HepG2 (cell line): ENCODE measurements around the gene TFAP2E. TPM values are rescaled to one million over a fixed set of nuclear protein-coding genes. Genes with fewer than 3 reads are reported as not detected.

Experiments
- ATAC-seq: fragments of 200-7000 bp; cut with Tn5 transposase; 3 replicates; pipeline ENCODE4 v1.9.1; 2020; ENCODE audit warnings: mild to moderate bottlenecking, moderate library complexity
- BruUV-seq: library from RNA; stranded (reverse); fragments of 400-500 nt; replicated peaks from 2 replicates; lab custom pipeline; 2021; lab: Mats Ljungman, UMichigan
- CTCF ChIA-PET: fragments of 300-600 bp; formaldehyde crosslinking; extraction: SDS; loops from one replicate; lab custom pipeline; 2021; ENCODE audit warnings: low total read pairs, inconsistent platforms, low intra/inter-chr PET ratio; lab: Yijun Ruan, JAX
- POLR2A ChIA-PET: fragments of 350-600 bp; sonication (Branson Sonifier 250); formaldehyde crosslinking; loops from one replicate; lab custom pipeline; 2020; ENCODE audit warnings: antibody characterized with exemption, inconsistent platforms; lab: Yijun Ruan, JAX
- DNase-seq: peaks from one replicate; pipeline ENCODE4 v3.0.0-alpha.2; 2015; ENCODE audit warnings: low spot score
- FAIRE-seq: peaks from 3 replicates; lab custom pipeline; 2011; peaks lifted over from hg19 to GRCh38; lab: Jason Lieb, UNC
- H2AFZ ChIP-seq: one replicate; pipeline ENCODE4 v1.6.1; 2011; ENCODE audit warnings: low read length, inconsistent platforms
- H3K27ac ChIP-seq: fragments of 300-600 bp; 3 replicates; pipeline ENCODE4 v1.8.0; 2011; ENCODE audit warnings: mixed run types, mild to moderate bottlenecking, mixed read lengths, low read length, inconsistent platforms; ENCODE audit not compliant: insufficient read depth; ENCODE audit errors: extremely low read length
- H3K27me3 ChIP-seq, 2 experiments: fragments of 200-600 bp in 1 of 2; 2 replicates in 1 of 2; 3 replicates in 1 of 2; pipeline versions ENCODE4 v1.6.0 to v1.8.0; 2011; ENCODE audit warnings: low read length in 2 of 2, mild to moderate bottlenecking in 2 of 2, moderate library complexity in 2 of 2, inconsistent platforms in 1 of 2; ENCODE audit not compliant: insufficient read depth in 2 of 2, control insufficient read depth in 1 of 2
- H3K36me3 ChIP-seq, 2 experiments: fragments of 200-600 bp in 1 of 2; replicated peaks in 1 of 2; 2 replicates in 1 of 2; 3 replicates in 1 of 2; pipeline versions ENCODE4 v1.5.1 to v1.8.0; 2011; ENCODE audit warnings: low read length in 2 of 2, inconsistent platforms in 1 of 2; ENCODE audit not compliant: insufficient read depth in 2 of 2, control insufficient read depth in 1 of 2
- H3K4me1 ChIP-seq: 2 replicates; pipeline ENCODE4 v1.5.1; 2012; ENCODE audit warnings: low read length, inconsistent platforms; ENCODE audit not compliant: insufficient read depth
- H3K4me2 ChIP-seq: 2 replicates; pipeline ENCODE4 v1.6.0; 2011; ENCODE audit warnings: low read depth, low read length, inconsistent platforms
- H3K4me3 ChIP-seq, 3 experiments: fragments of 200-600 bp in 1 of 3; sonication (generic), shearing (Covaris generic) in 1 of 3; replicated peaks in 1 of 3; 2 replicates each; pipeline ENCODE4 v1.5.1; 2011 to 2016; ENCODE audit warnings: low read length in 3 of 3, inconsistent platforms in 2 of 3, low read depth in 2 of 3, mild to moderate bottlenecking in 2 of 3, control low read depth in 1 of 3, mixed read lengths in 1 of 3; ENCODE audit not compliant: insufficient read depth in 1 of 3
- H3K79me2 ChIP-seq: one replicate; pipeline ENCODE4 v1.6.1; 2011; ENCODE audit warnings: low read length, inconsistent platforms; ENCODE audit not compliant: insufficient read depth
- H3K9ac ChIP-seq: 2 replicates; pipeline ENCODE4 v1.6.0; 2011; ENCODE audit warnings: mild to moderate bottlenecking, low read depth, low read length, inconsistent platforms; ENCODE audit not compliant: insufficient read depth
- H3K9me3 ChIP-seq: 2 replicates; pipeline ENCODE4 v1.5.1; 2012; ENCODE audit warnings: mild to moderate bottlenecking, low read length
- H4K20me1 ChIP-seq: 2 replicates; pipeline ENCODE4 v1.6.0; 2011; ENCODE audit warnings: inconsistent platforms, mild to moderate bottlenecking, low read length, moderate library complexity; ENCODE audit not compliant: insufficient read depth
- MEIS1 ChIP-seq: sonication (generic); formaldehyde crosslinking; IDR thresholded peaks from 2 replicates; pipeline ENCODE4 v1.9.0; 2021; ENCODE audit warnings: mild to moderate bottlenecking, missing genetic modification reagents, moderate library complexity, borderline replicate concordance
- ZFP82 ChIP-seq: sonication (generic); formaldehyde crosslinking; IDR thresholded peaks from 2 replicates; pipeline ENCODE4 v1.5.1; 2020; ENCODE audit warnings: mild to moderate bottlenecking, missing genetic modification reagents, borderline replicate concordance
- ZNF839 ChIP-seq: sonication (generic); formaldehyde crosslinking; IDR thresholded peaks from 2 replicates; pipeline ENCODE4 v1.4.0; 2020; ENCODE audit warnings: missing genetic modification reagents, mild to moderate bottlenecking, borderline replicate concordance
- WGBS: methylation state at CpG from one replicate; pipeline ENCODE4 v1.1.6; 2017; ENCODE audit warnings: low lambda C conversion rate; 5-methylcytosine and 5-hydroxymethylcytosine counted together
- in situ Hi-C: cut with HindIII; loops from 2 replicates; pipeline ENCODE4 v1.10.0; 2017; ENCODE audit warnings: low pct_unique_long_range_greater_than_20kb; ENCODE audit not compliant: extremely low pct_ligation_motif_present
- intact Hi-C: fragments of 100-400 bp; cut with micrococcal nuclease; formaldehyde crosslinking; loops from one replicate; pipeline ENCODE4 v1.10.0; 2022; ENCODE audit not compliant: unreplicated experiment
- polyA plus RNA-seq, 8 experiments: library from polyadenylated mRNA; depleted of rRNA in 3 of 8; stranded (reverse) in 7 of 8; unstranded in 1 of 8; fragments of >200 nt; fragmentation: Illumina TruSeq in 4 of 8; extraction: Trizol in 4 of 8; gene quantifications; 2 replicates each; pipeline versions ENCODE4 v1.2.1 to v1.2.3, GENCODE V29; 2011 to 2016; ENCODE audit warnings: low read depth in 4 of 8, missing spikeins in 1 of 8, mixed read lengths in 1 of 8; ENCODE audit not compliant: insufficient read depth in 1 of 8
- total RNA-seq, 5 experiments: library from RNA; depleted of rRNA; stranded (reverse); fragments of >200 nt; fragmentation: Illumina TruSeq; extraction: Trizol; gene quantifications; 2 replicates each; pipeline ENCODE4 v1.2.3, GENCODE V29; 2016; ENCODE audit warnings: low read depth in 1 of 5
- TF ChIP-seq, protein P1 (sequence below): sonication (generic); formaldehyde crosslinking; conservative IDR thresholded peaks from 2 replicates; pipeline ENCODE4 v1.4.0; 2020; ENCODE audit warnings: missing genetic modification reagents
- TF ChIP-seq, protein P2 (sequence below): sonication (generic); formaldehyde crosslinking; IDR thresholded peaks from 2 replicates; pipeline ENCODE4 v1.4.0; 2020; ENCODE audit warnings: mild to moderate bottlenecking, missing genetic modification reagents

The TFAP2E gene
- total and polyA plus RNA-seq, 2 of the 13 experiments (the other 11 are each of a cell fraction or from before 2014, with no cell fraction given): 0.31 to 0.41 TPM

DNA sequence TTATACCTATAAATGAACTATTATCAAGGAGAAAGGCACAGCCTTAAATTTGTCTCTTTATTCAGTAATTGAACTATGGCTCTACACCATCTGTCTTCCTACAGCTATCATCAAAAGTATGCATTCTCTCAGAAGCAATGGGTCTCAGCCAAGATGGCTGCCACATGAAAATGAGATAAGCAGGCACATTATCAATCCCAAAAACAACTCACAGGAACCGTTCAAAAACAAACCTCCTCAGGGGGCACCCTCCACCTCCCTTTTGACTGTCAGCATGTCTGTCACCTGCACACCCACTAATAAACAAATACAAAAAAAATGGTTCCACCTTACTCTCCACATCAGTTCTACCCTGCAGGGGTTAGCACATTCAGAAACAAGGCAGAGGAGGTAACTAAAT, 39.5 kb upstream of the TFAP2E start:
- 81% methylated on average over 1 of the region's 1 CpG for WGBS
- no peaks in the 10 kb centered on the region for H3K9me3 ChIP-seq
- H3K36me3 ChIP-seq: peaks cover 2 to 21% of the 10 kb centered on the region in 2 experiments; a peak in 4 of 5 replicates
- 0 out of 2 replicates have a peak, but pooled peaks cover 1% of the 10 kb centered on the region for H3K4me1 ChIP-seq
- intact Hi-C loops (no loop called here), in situ Hi-C loops (no loop called here)
- POLR2A ChIA-PET: no interaction called here
- no peak for ATAC-seq
- H3K27ac ChIP-seq: no peak overlapping the region
- no TSS peak for BruUV-seq
- H2AFZ ChIP-seq: no peak overlapping the region
- CTCF ChIA-PET: no interaction called here
- no peak overlapping the region for H3K4me2 ChIP-seq
- FAIRE-seq: no peak
- TF ChIP-seq ZFP82 (no peak), ZNF839 (CRISPR knock-in tag) (no peak), MEIS1 (no peak)
- TF ChIP-seq, protein P1, sequence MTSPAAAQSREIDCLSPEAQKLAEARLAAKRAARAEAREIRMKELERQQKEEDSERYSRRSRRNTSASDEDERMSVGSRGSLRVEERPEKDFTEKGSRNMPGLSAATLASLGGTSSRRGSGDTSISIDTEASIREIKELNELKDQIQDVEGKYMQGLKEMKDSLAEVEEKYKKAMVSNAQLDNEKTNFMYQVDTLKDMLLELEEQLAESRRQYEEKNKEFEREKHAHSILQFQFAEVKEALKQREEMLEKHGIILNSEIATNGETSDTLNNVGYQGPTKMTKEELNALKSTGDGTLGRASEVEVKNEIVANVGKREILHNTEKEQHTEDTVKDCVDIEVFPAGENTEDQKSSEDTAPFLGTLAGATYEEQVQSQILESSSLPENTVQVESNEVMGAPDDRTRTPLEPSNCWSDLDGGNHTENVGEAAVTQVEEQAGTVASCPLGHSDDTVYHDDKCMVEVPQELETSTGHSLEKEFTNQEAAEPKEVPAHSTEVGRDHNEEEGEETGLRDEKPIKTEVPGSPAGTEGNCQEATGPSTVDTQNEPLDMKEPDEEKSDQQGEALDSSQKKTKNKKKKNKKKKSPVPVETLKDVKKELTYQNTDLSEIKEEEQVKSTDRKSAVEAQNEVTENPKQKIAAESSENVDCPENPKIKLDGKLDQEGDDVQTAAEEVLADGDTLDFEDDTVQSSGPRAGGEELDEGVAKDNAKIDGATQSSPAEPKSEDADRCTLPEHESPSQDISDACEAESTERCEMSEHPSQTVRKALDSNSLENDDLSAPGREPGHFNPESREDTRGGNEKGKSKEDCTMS (CRISPR knock-in tag): no peak
- TF ChIP-seq, protein P2, sequence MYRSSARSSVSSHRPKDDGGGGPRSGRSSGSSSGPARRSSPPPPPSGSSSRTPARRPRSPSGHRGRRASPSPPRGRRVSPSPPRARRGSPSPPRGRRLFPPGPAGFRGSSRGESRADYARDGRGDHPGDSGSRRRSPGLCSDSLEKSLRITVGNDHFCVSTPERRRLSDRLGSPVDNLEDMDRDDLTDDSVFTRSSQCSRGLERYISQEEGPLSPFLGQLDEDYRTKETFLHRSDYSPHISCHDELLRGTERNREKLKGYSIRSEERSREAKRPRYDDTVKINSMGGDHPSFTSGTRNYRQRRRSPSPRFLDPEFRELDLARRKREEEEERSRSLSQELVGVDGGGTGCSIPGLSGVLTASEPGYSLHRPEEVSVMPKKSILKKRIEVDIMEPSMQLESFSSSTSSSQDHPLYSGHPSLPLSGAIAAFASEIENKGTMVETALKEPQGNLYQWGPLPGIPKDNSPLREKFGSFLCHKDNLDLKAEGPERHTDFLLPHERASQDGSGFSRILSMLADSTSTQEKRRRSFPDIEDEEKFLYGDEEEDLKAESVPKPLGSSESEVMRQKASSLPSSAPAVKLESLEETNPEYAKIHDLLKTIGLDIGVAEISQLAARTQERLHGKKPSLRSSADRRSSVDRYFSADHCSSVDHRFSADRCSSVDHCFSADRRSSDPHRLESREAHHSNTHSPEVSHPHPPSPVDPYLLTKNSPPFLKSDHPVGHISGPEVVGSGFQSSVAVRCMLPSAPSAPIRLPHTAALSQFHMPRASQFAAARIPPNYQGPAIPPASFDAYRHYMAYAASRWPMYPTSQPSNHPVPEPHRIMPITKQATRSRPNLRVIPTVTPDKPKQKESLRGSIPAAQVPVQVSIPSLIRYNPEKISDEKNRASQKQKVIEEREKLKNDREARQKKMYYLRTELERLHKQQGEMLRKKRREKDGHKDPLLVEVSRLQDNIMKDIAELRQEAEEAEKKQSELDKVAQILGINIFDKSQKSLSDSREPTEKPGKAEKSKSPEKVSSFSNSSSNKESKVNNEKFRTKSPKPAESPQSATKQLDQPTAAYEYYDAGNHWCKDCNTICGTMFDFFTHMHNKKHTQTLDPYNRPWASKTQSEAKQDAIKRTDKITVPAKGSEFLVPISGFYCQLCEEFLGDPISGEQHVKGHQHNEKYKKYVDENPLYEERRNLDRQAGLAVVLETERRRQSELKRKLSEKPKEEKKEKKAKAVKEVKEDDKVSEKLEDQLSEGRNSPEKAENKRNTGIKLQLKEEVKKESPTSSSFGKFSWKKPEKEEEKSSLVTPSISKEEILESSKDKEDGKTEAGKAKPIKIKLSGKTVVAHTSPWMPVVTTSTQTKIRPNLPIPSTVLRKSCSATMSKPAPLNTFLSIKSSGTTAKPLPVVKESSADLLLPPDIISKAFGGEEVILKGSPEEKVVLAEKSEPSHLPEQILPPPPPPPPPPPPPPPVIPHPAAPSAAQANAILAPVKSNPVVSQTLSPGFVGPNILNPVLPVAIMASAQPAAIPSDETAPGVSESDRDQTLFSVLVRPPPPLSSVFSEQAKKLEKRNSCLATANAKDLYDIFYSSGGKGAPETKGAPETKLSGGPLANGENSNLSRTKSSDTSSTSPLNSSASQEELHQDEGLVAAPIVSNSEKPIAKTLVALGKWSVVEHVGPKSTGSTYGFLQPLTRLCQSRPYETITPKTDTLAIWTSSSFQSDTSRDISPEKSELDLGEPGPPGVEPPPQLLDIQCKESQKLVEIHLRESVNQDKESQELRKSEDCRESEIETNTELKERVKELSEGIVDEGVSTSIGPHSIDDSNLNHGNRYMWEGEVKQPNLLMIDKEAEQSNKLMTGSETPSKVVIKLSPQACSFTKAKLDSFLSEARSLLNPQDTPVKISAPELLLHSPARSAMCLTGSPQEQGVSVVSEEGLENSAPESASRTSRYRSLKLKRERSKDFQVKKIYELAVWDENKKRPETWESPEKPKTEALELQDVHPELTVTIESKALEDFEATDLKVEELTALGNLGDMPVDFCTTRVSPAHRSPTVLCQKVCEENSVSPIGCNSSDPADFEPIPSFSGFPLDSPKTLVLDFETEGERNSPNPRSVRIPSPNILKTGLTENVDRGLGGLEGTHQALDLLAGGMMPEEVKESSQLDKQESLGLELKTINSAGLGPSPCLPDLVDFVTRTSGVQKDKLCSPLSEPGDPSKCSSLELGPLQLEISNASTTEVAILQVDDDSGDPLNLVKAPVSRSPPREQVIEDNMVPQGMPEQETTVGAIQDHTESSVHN (CRISPR knock-in tag): no peak
- H3K9ac ChIP-seq: no peak overlapping the region
- peaks cover 9% of the 10 kb centered on the region for H3K79me2 ChIP-seq
- no peaks in the 10 kb centered on the region for H3K27me3 ChIP-seq
- DNase-seq: no peak
- no peaks in the 10 kb centered on the region for H4K20me1 ChIP-seq
- no peak overlapping the region for H3K4me3 ChIP-seq
